ENCODE data around the gene WFDC6. TPM values are rescaled to one million over a fixed set of nuclear protein-coding genes. Genes with fewer than 3 reads are reported as not detected.

WFDC6 gene
- total RNA-seq, 3 donors from 2014 or later, result not detected

DNA sequence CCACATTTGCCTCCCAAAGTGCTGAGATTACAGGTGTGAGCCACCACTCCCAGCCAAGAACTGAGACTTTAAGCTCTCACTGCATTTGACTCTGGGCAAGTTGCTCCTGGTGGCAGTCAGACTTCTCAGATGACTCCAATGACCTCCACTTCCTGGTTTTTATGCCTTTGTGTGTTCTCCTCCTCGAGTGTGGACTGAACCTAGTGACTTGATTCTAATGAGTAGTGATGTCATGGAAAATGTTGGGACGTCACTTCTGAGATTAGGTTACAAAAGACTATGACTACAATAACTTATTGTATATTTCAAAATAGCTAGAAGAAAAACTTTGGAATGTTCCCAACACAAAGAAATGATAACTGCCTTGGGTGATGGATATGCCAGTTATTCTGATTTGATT, 35.9 kb downstream of the WFDC6 start:
- Mint-ChIP-seq H3K36me3 (ENCODE audit: insufficient read depth) (no peaks in the 10 kb centered on the region), H3K27me3 (ENCODE audit: low read depth) (peaks cover 40% of the 10 kb centered on the region), H3K4me1 (ENCODE audit: low read depth) (no peaks in the 10 kb centered on the region), H3K4me3 (no peak overlapping the region), H3K9me3 (no peaks in the 10 kb centered on the region)
- DNase-seq (no peak), ATAC-seq (no peak)

DNA sequence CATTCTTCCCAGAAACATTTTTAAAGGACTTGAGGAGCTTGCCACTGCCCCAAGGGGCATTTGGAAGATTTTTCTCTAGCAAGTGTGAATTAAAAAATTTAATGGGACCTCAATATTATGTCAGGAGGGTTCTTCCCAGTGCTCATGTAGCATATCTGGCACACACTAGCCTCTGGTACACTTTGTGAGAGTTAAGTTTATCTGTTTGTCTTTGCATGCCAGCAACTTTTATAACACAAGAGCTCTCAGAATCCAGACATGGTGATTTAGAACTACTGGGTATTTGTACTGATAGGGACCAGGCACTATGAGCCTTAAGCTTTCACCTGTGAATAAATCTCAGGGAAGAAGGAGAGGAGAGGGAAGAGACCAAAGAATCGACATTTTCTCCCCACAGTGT, 36.7 kb downstream of the WFDC6 start:
- ATAC-seq, result no peak
- Mint-ChIP-seq H3K36me3 (ENCODE audit: insufficient read depth) (no peaks in the 10 kb centered on the region), H3K9me3 (no peaks in the 10 kb centered on the region), H3K4me3 (no peak overlapping the region), H3K4me1 (ENCODE audit: low read depth) (no peaks in the 10 kb centered on the region), H3K27me3 (ENCODE audit: low read depth) (peaks cover 43% of the 10 kb centered on the region)
- no peak for DNase-seq

DNA sequence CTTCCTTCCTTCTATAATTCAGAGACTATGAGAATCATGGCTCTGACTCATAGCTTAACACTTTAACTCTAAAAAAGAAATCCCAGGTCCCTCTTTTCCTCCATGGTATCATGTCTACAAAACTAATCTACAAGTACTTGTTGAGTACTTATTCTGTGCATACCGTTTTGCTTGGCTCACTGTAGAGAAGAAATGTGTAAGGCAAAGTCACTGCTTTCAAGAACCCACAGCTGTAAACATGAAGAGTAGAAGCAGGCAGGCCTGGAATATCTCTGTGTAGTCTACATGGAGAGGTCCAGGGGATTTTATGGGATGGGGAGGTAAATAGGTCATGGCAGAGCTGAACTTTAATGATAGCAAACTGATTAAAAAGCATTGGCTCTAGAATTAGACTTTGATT, 37.7 kb downstream of the WFDC6 start:
- Mint-ChIP-seq H3K4me1 (ENCODE audit: low read depth) (no peaks in the 10 kb centered on the region), H3K9me3 (no peaks in the 10 kb centered on the region), H3K4me3 (no peak overlapping the region), H3K27me3 (ENCODE audit: low read depth) (peaks cover 40% of the 10 kb centered on the region), H3K36me3 (ENCODE audit: insufficient read depth) (no peaks in the 10 kb centered on the region)
- ATAC-seq (no peak), DNase-seq (no peak)

DNA sequence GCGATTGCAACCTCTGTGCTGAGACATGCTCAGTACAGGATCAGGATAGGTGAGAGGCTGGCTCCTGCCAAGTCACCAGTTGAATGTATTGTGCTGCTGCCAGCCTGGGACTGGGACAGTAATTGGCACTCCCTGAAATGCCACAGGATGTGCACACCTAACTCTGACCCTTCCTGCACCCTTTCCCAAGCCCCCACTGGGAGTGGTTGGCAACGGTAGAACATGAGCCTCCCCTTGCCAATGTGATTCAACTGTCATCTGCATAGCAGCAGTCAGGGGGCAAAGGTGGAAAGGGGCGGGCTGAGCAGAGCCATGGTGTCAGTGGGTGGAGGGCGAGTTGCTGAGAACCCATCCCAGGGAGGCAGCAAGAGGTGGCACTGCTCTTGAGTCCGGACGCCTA, 39.3 kb downstream of the WFDC6 start:
- no peak overlapping the region for H3K4me3 Mint-ChIP-seq
- no peaks in the 10 kb centered on the region for H3K9me3 Mint-ChIP-seq
- no peaks in the 10 kb centered on the region for H3K4me1 Mint-ChIP-seq (ENCODE audit: low read depth)
- ATAC-seq (no peak), DNase-seq (no peak)
- peaks cover 35% of the 10 kb centered on the region for H3K27me3 Mint-ChIP-seq (ENCODE audit: low read depth)
- no peaks in the 10 kb centered on the region for H3K36me3 Mint-ChIP-seq (ENCODE audit: insufficient read depth)

DNA sequence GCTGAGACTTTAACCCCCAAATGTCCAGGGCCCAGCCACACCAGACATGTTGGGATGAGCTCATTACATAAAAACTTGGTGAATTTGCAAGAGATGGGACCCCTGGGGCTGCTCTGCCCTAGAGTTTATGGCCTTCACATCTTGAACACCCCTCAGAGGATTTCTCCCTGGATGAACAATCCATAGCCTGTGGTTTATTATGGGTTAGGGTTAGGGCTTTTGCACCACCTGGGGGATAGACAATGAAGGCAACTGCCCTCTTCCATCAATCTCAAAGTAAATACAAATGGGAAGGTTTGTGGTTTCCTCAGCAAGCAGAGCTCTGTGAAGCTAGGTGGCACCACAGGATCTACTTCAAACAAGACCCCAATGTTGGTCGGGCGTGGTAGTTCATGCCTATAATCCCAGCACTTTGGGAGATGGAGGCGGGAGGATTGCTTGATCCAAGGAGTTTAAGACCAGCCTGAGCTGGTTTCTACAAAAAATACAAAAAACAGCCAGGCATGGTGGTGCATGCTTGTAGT, 41.2 kb downstream of the WFDC6 start:
- Mint-ChIP-seq H3K36me3 (ENCODE audit: insufficient read depth) (no peaks in the 10 kb centered on the region), H3K4me1 (ENCODE audit: low read depth) (no peaks in the 10 kb centered on the region), H3K27me3 (ENCODE audit: low read depth) (peaks cover 33% of the 10 kb centered on the region), H3K4me3 (no peak overlapping the region), H3K9me3 (no peaks in the 10 kb centered on the region)
- DNase-seq (no peak), ATAC-seq (no peak)

DNA sequence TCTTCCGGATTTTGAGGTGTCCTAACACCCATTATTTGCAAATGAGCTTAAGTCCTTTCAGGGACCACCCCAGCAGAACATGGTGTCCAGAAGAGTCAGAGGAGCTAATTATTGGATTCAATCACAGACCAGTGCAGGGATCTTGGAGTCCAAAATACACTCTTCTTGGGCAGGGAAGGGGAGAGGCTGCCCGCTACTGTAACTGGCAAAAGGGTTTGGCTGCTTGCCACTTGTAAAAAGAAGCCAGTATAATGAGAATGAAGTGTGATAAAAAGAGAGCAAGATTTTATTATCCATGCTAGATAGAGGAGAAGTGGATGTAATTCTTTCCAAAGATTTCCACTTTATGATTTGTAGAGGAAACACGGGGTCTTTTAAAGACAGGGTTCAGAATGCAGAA, 43.1 kb downstream of the WFDC6 start:
- no peaks in the 10 kb centered on the region for H3K36me3 Mint-ChIP-seq (ENCODE audit: insufficient read depth)
- no peak overlapping the region for H3K4me3 Mint-ChIP-seq
- DNase-seq (no peak), ATAC-seq (no peak)
- no peaks in the 10 kb centered on the region for H3K4me1 Mint-ChIP-seq (ENCODE audit: low read depth)
- peaks cover 33% of the 10 kb centered on the region for H3K27me3 Mint-ChIP-seq (ENCODE audit: low read depth)
- H3K9me3 Mint-ChIP-seq, result no peaks in the 10 kb centered on the region

DNA sequence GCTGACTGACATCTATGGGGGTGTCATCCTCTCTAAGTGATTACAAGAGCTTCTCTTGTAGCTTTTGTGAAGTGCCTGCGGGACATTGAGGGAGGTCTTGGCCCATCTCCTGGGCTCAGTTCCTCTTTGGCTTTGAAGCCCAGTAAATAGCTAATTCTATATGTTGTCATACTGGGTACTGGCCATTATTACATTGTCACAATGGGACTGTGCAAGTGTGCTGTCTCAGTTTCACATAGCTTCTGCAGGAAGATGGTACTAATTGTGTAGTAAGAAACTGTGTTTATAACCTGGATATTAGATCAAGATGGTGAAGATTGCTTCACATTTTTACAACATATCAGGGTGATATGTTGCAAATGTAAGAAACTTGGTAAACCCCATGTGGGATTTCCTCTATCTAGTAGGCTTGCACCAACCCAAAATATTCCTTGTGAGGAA, 43.8 kb downstream of the WFDC6 start:
- no peak for DNase-seq
- Mint-ChIP-seq H3K36me3 (ENCODE audit: insufficient read depth) (no peaks in the 10 kb centered on the region), H3K9me3 (no peaks in the 10 kb centered on the region), H3K4me1 (ENCODE audit: low read depth) (no peaks in the 10 kb centered on the region), H3K27me3 (ENCODE audit: low read depth) (peaks cover 28% of the 10 kb centered on the region), H3K4me3 (no peak overlapping the region)
- no peak for ATAC-seq

DNA sequence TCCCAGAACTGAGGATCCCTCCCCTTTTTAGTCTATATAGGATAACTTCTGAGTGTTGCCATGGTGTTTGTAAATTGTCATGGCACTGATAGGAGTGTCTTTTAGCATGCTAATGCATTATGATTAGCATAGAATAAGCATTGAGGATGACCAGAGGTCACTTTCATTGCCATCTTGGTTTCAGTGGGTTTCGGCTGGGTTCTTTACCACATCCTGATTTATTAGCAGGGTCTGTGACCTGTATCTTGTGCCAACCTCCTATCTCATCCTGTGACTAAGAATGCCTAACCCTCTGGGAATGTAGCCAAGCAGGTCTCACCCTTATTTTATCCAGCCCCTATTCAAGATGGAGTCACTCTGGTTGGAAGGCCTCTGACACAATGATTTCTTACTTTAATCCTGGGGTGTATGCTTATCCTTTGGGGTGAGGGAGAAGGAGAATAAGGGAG, 50.2 kb downstream of the WFDC6 start:
- no peaks in the 10 kb centered on the region for H3K4me1 Mint-ChIP-seq (ENCODE audit: low read depth)
- DNase-seq (no peak), ATAC-seq (no peak)
- no peaks in the 10 kb centered on the region for H3K9me3 Mint-ChIP-seq
- no peak overlapping the region for H3K4me3 Mint-ChIP-seq
- H3K36me3 Mint-ChIP-seq (ENCODE audit: insufficient read depth), result no peaks in the 10 kb centered on the region
- H3K27me3 Mint-ChIP-seq (ENCODE audit: low read depth), result peaks cover 33% of the 10 kb centered on the region

DNA sequence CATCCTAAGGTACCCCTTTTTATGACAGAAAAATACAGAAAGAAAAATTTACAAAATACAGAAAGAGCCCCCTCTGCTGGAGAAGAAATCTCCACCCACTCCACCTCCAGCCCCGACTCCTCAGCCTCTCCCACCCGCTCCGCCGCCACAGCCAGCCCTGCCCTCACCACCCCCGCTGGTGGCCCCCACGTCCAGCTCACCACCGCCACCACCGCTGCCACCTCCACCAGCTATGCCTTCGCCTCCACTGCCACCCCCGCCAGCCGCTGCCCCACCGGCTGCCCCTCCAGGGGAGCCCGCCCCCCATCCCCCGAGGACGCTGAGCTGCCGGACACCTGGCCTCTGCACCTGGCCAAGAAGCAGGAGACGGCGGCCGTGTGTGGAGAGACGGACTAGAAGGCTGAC, 52.0 kb downstream of the WFDC6 start:
- no peak overlapping the region for H3K4me3 Mint-ChIP-seq
- H3K4me1 Mint-ChIP-seq (ENCODE audit: low read depth), result no peaks in the 10 kb centered on the region
- DNase-seq (no peak), ATAC-seq (no peak)
- H3K27me3 Mint-ChIP-seq (ENCODE audit: low read depth), result peaks cover 33% of the 10 kb centered on the region
- no peaks in the 10 kb centered on the region for H3K36me3 Mint-ChIP-seq (ENCODE audit: insufficient read depth)
- H3K9me3 Mint-ChIP-seq, result no peaks in the 10 kb centered on the region

DNA sequence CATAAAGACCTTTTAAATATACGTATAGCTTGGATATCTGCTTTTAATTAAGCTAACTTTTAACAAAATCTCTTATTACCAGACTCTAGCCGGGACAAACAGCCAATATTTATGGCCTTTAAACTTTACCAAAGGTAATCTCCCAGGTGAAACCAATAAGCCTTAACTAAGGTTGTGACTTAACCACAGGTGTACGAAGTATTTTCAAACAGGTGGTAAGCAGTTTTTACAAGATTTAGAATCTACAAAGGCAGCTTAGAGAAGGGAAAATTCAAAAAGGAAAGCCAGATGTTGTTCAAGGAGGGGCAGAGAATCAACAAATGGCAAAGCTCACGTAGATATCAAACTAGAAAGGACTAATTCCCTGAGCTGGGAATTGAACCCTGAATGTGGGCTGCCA, 53.9 kb downstream of the WFDC6 start:
- Mint-ChIP-seq H3K4me1 (ENCODE audit: low read depth) (no peaks in the 10 kb centered on the region), H3K27me3 (ENCODE audit: low read depth) (peaks cover 41% of the 10 kb centered on the region), H3K36me3 (ENCODE audit: insufficient read depth) (no peaks in the 10 kb centered on the region)

DNA sequence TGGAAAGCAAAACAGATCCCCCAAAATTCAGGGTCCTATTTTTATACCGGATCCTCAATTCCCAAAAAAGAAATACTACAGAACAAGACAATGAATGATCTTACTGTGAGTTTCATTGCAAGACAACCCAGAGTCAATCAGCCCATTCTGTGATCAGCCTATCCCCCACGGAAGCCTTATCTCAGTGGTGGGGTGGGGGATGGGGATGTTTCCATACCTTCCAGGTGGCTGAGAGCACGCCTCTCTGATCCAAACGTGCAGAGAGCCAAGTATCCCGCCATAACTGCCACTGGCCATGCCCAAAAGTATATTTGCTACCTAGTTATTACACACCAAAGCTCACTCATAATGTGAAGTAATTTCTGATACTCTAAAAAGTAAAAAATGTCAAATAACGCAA, 54.6 kb downstream of the WFDC6 start:
- H3K9me3 Mint-ChIP-seq, result no peaks in the 10 kb centered on the region

More for the DNA sequence above, 53.9 kb downstream of the WFDC6 start:
- Mint-ChIP-seq H3K4me3 (no peak overlapping the region), H3K9me3 (no peaks in the 10 kb centered on the region)
- ATAC-seq, result no peak
- no peak for DNase-seq

More for the DNA sequence above, 54.6 kb downstream of the WFDC6 start:
- no peak overlapping the region for H3K4me3 Mint-ChIP-seq
- no peaks in the 10 kb centered on the region for H3K36me3 Mint-ChIP-seq (ENCODE audit: insufficient read depth)
- H3K27me3 Mint-ChIP-seq (ENCODE audit: low read depth), result peaks cover 46% of the 10 kb centered on the region
- H3K4me1 Mint-ChIP-seq (ENCODE audit: low read depth), result no peaks in the 10 kb centered on the region
- no peak for DNase-seq
- no peak for ATAC-seq

Other genes starting within 250 kb of the WFDC6 start
- gene RBPJL, start 232.6 kb downstream of the WFDC6 start, total RNA-seq, result under 1 TPM in 2 of 3 donors, not detected in 1; 0.13 to 0.19 TPM
- gene MATN4, start 231.2 kb downstream of the WFDC6 start, total RNA-seq, result under 1 TPM in 2 of 3 donors, not detected in 1; 0.11 to 0.13 TPM
- gene SDC4, start 191.1 kb downstream of the WFDC6 start, total RNA-seq, result 100 to 1,000 TPM in 2 of 3 donors, 10 to 100 TPM in 1; 94.0 to 138 (median 102) TPM
- gene SYS1, start 176.3 kb downstream of the WFDC6 start, total RNA-seq, result 10 to 100 TPM; 36.4 to 37.4 (median 36.6) TPM
- not detected for gene TP53TG5, start 161.2 kb downstream of the WFDC6 start, total RNA-seq
- 10 to 100 TPM in 2 of 3 donors, 1 to 10 TPM in 1; 9.7 to 13.3 (median 12.5) TPM for gene DBNDD2, start 131.2 kb downstream of the WFDC6 start, total RNA-seq
- gene PIGT, start 123.3 kb downstream of the WFDC6 start, total RNA-seq, result 10 to 100 TPM; 88.0 to 94.8 (median 90.9) TPM
- gene WFDC2, start 69.7 kb downstream of the WFDC6 start, total RNA-seq, result under 1 TPM; 0.34 to 0.76 (median 0.53) TPM
- gene SPINT3, start 23.9 kb downstream of the WFDC6 start, total RNA-seq, result not detected
- gene EPPIN, start 7.9 kb upstream of the WFDC6 start, total RNA-seq, result not detected
- not detected for gene WFDC8, start 39.8 kb upstream of the WFDC6 start, total RNA-seq
- gene WFDC10A, start 90.3 kb upstream of the WFDC6 start, total RNA-seq, result not detected
- not detected for gene WFDC9, start 91.8 kb upstream of the WFDC6 start, total RNA-seq
- not detected for gene WFDC11, start 130.8 kb upstream of the WFDC6 start, total RNA-seq
- not detected for gene WFDC13, start 162.6 kb upstream of the WFDC6 start, total RNA-seq
- not detected for gene WFDC10B, start 165.5 kb upstream of the WFDC6 start, total RNA-seq
- not detected for gene SPINT4, start 182.9 kb upstream of the WFDC6 start, total RNA-seq

All from activated T-cell treated with anti-CD3 and anti-CD28 coated beads, Interleukin-2, amount 50 U/mL, for 4 hours (primary cell).